GM18909 (cell line): ENCODE results near the gene TEX54.
"Not testable (repeated sequence)": the region's sequence is repeated elsewhere in the genome, so short reads cannot be mapped to it uniquely, and the experiment has no call there.

Experiments used
- ATAC-seq: cut with Tn5 transposase; IDR thresholded peaks from one replicate; pipeline ENCODE4 v1.9.1; 2021; ENCODE audit warnings: mild to moderate bottlenecking; ENCODE audit not compliant: unreplicated experiment, poor library complexity

Gene TEX54

GRCh38 chr11:62855571-62856332 lies 23.1 kb upstream of the TEX54 start:
- ATAC-seq, result peak; percentile 89

DNA sequence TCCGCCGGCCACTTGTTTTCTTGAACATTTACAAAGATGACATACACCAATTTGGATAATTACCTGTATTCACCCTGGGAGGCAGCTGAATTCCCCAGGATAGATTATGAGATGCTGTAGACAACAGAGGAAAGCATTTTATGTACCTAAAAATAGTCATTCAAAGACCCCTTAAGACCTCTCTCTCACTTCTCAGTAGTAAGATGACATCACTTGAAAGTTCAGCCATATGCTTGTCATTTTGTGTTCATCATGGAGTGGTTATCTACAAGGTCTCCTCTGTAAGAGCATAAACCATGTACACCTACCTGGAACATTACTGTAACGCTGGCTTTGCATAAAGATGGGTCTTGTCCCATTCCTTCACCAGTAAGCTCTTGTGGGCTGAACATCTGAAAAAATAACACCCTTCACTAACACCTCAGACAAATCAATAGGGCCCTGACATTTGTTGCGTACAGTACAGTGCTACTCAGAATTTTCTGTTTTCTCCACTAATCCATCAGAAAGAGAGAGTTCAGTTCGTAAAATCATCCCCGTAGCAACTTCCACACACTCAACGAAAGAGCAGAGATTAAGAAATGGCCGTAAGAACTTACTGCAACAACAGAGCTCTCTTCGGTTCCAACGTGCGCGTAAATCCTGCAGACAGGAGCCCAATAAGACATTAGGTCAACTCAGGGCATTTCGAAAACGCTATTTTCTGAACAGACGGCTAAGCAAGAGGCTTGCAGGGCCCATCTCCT lies 22.4 kb upstream of the TEX54 start:
- no peak for ATAC-seq

GRCh38 chr11:62854013-62854824 lies 21.6 kb upstream of the TEX54 start:
- no peak for ATAC-seq

GRCh38 chr11:62853279-62853965 lies 20.8 kb upstream of the TEX54 start:
- ATAC-seq, result no peak

- ATAC-seq, result no peak
Measured at GRCh38 chr11:62852523-62853188, 20.0 kb upstream of the TEX54 start.

DNA sequence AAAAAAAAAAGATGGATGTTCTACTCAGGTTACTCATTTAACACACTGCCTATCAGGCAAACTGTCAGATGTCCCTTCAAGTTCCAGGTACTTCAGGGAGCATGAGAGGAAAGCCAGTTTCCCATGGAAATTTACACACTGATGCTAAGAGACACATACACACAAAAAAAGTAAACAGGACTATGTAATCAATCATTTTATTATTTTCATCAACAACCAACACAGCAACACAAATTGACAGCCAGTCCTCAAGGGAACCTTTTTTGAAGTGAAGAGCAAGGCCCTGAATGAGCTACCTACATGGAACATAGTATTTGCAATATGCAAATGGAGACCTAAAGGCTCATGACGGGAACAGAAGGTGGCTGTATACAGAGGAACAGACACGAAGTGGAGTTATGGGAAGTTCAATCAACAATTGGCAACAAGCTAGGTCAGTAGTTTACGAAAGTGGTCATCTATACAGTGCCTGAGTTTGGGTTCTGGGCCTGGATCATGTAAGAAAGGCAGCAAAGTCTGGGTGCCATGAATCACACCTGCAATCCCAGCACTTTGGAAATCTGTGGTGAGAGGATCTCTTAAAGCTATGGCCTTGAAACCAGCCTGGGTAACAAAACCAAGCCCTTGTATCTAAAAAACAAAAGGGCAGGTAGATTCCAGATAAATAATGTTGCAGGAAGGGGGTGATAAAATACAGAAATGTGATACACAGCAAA lies 19.3 kb upstream of the TEX54 start:
- ATAC-seq, result no peak

GRCh38 chr11:62850911-62851806 lies 18.5 kb upstream of the TEX54 start:
- no peak for ATAC-seq

DNA sequence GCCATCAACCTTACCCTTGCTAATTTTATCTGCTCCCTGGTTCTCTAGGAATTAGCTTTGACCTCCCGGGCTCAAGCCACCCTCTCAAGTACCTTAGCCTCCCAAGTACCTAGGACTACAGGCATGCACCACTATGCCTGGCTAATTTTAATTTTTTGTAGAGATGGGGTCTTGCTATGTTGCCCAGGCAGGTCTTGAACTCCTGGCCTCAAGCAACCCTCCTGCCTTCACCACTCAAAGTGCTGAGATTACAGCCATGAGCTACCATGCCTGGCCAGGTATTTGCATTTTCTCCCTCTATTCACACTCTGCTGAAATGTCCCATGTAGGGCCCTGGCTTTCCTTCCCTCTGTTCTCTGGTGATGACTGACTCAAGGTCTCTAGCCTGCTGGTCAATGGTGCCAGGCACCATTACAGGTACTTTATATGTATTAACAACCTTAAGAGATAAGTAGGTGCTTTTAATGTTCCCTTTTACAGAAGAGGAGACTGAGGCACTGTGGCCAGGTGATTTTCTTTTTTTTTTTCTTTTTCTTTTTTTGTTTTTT lies 15.2 kb upstream of the TEX54 start:
- ATAC-seq, result no peak

- ATAC-seq, result no peak
Measured at GRCh38 chr11:62846177-62846576, 13.5 kb upstream of the TEX54 start.

- no peak for ATAC-seq
Measured at GRCh38 chr11:62844154-62844553, 11.5 kb upstream of the TEX54 start.

DNA sequence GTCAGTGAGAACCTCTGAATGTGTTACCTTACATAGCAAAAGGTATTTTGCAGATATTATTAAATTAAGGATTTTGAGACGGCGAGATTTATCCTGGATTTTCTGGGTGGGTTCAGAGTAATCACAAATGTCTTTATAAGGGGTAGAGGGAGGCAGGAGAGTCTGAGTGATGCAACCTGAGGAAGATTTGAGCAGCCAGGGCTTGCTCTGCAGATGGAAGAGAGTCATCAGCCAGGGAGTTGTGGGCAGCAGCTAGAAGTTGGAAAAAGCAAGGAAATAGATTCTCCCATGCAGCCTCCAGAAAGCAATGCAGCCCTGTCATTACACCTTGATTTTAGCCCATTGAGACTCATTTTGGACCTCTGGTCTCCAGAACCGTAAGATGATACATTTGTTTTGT lies 10.8 kb upstream of the TEX54 start:
- ATAC-seq, result no peak

DNA sequence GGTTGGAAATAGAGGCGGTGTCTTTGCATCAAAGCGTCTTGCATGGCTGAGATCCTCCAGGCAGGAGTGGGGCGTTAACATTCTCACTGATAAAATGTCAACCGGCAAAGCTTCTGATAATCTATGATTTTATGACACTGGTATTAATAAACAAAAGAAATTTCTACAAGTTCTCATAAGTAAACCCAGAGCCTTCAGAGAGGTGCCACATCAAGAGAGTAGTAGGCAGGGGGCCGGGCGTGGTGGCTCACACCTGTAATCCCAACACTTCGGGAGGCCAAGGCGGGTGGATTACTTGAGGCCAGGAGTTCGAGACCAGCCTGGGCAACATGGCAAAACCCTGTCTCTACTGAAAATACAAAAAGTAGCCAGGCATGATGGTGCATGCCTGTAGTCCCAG lies 10.2 kb upstream of the TEX54 start:
- ATAC-seq, result not testable (repeated sequence)

- ATAC-seq, result no peak
Measured at GRCh38 chr11:62842171-62842741, 9.6 kb upstream of the TEX54 start.

DNA sequence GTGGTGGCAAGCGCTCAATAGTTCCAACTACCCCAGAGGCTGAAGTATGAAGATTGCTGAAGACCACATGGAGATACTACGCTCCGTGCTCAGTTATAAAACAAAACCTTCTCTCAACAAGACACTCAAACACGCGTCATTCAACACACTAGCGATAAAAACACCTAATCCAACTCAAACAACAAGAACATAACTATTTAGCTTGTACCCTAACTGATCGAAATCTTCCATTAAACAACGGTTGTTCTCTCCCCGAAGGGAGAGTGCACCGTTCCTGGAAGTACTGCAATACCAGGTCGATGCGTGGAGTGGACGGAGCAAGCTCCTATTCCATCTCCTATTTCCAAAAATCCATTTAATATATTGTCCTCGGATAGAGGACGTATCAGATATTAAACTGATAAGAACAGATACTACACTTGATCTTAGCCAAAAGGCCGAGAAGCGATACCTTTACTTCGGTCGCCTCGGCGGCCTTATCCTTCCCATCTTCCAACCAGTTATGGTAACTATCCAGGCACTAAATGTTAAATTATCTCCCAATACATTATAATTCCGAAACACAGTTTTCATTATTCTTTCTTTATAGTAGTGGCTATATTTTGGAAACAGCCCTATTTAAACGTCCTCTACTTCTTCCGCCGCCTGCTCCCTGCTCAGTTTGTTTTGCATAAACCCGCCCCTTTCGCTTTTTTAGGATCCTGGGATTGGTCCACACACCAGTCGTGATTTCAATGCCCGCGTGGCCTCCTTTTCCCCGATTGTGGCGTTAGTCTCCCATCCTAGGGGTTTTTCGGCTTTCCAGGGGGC lies 8.9 kb upstream of the TEX54 start:
- ATAC-seq, result peak; percentile 61

DNA sequence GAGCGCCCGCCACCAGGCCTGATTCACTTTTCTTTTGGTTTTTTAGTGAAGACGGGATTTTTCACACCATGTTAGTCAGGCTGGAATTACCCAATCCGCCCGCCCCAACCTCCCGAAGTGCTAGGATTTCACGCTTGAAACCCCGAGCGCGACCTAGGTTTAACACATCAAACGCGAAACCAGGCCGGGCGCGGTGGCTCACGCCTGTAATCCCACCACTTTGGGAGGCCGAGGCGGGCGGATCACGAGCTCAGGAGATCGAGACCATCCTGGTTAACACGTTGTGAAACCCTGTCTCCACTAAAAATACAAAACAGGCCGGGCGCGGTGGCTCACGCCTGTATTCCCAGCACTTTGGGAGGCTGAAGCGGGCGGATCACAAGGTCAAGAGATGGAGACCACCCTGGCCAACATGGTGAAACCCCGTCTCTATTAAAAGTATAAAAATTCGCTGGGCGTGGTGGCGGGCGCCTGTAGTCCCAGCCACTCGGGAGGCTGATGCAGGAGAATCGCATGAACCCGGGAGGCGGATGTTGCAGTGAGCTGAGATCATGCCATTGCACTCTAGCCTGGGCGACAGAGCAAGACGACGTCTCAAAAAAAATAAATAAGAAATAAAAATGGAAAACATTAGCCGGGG lies 8.2 kb upstream of the TEX54 start:
- peak; percentile 3 for ATAC-seq
